ENCODE results near the gene PDHX. TPM values are rescaled to one million over a fixed set of nuclear protein-coding genes. Genes with fewer than 3 reads are reported as not detected.

Gene PDHX
- total and polyA plus RNA-seq, 2 of the 4 experiments (the other 2 are of a cell fraction): 19.8 to 26.7 TPM

DNA sequence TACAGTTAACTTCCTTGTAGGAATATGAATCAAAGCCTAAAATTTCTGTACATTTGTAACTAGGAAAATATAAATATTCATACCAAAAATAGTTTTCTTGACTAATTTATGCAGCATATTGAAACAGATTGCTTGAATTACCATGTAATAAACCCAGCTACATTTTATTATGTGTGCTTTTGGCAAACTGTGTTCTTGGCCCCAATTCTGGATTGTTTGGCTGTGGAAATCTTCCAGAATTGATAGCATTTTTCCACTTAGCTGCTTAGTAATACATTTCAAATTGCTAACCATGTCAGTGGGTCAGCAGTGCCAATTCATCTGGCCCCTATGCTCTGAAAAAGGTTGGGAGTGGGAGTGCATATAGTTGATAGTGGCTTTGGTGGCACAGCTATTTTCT, 32.3 kb downstream of the PDHX start:
- in situ Hi-C loops (cut with MboI; ENCODE audit: low sequenced_read_pairs): no loop called here
- no peak overlapping the region for H3K14ac ChIP-seq (replicated peaks; ENCODE audit: low read depth, low read length)
- no peak overlapping the region for H3K56ac ChIP-seq (ENCODE audit: extremely low read depth, insufficient read depth, low read length)
- no peak overlapping the region for H3K4ac ChIP-seq (ENCODE audit: low read depth, low read length)
- no peak overlapping the region for H2BK120ac ChIP-seq (ENCODE audit: low read depth, low read length)
- DNase-seq (peak; percentile 17), ATAC-seq (ENCODE audit: low read depth) (no peak; the same call in 1 of the 2 replicates)
- intact Hi-C loops (cut with micrococcal nuclease): no loop called here
- 0 out of 2 replicates have a peak, but pooled peaks cover 3% of the 10 kb centered on the region for H3K9me1 ChIP-seq (ENCODE audit: insufficient read depth, low read length)
- H3K4me2 ChIP-seq (ENCODE audit: low read depth, low read length): no peak overlapping the region
- dilution Hi-C loops (cut with HindIII; ENCODE audit: low sequenced_read_pairs, unreplicated experiment): no loop called here
- H4K20me1 ChIP-seq (ENCODE audit: insufficient read depth, low read length): no peaks in the 10 kb centered on the region; the same call in 1 of the 2 replicates
- BruUV-seq (replicated peaks): no TSS peak
- CTCF ChIA-PET: interaction anchor here (0.7 kb wide), 1 partner anchor 27 kb away, joined by 3 read pairs; no protein-coding TSS in a partner anchor
- no peaks in the 10 kb centered on the region for H3K27me3 ChIP-seq (ENCODE audit: control insufficient read depth, insufficient read depth, low read length)
- no peak overlapping the region for H2AK5ac ChIP-seq (ENCODE audit: low read depth, low read length)
- no peak overlapping the region for H2BK20ac ChIP-seq (ENCODE audit: low read depth, low read length)
- H3K27ac ChIP-seq (ENCODE audit: insufficient read depth, low read length): no peak overlapping the region
- peaks cover 16 to 31% of the 10 kb centered on the region in 2 experiments for H3K79me1 ChIP-seq (ENCODE audit: low read depth in 1 of 2, low read length in 2 of 2)
- no peak overlapping the region for H3K4me3 ChIP-seq (ENCODE audit: insufficient read depth, low read depth, low read length)
- H4K8ac ChIP-seq (ENCODE audit: low read depth in 2 of 2, low read length in 2 of 2): no peak overlapping the region
- no peak overlapping the region for H2BK5ac ChIP-seq (ENCODE audit: low read depth, low read length, poor library complexity, severe bottlenecking)
- H4K5ac ChIP-seq (ENCODE audit: low read depth, low read length): no peak overlapping the region
- H4K91ac ChIP-seq (ENCODE audit: insufficient read depth, low read depth, low read length): no peak overlapping the region
- no peaks in the 10 kb centered on the region for H3K4me1 ChIP-seq (ENCODE audit: control insufficient read depth, insufficient read depth, low read length)
- POLR2A ChIA-PET (ENCODE audit: unreplicated experiment): no interaction called here
- H3K9me3 ChIP-seq (ENCODE audit: control insufficient read depth, insufficient read depth, low read length): no peaks in the 10 kb centered on the region
- no peak overlapping the region for H3K18ac ChIP-seq (ENCODE audit: low read depth, low read length)
- TF ChIP-seq MAZ (IDR thresholded peaks at IDR 0.05; ENCODE audit: borderline replicate concordance, low read depth, low read length) (no peak), MXI1 (IDR thresholded peaks at IDR 0.05; ENCODE audit: borderline replicate concordance, low read depth, low read length) (no peak), RFX5 (IDR thresholded peaks at IDR 0.05; ENCODE audit: low read depth, low read length) (no peak), BHLHE40 (IDR thresholded peaks at IDR 0.05; ENCODE audit: low read depth, low read length) (no peak), MAFK (IDR thresholded peaks at IDR 0.05; ENCODE audit: low read depth, low read length) (no peak), POLR2A (IDR thresholded peaks at IDR 0.05; ENCODE audit: low read depth, low read length) (no peak), RAD21 (IDR thresholded peaks at IDR 0.05; ENCODE audit: low read length) (no peak), CEBPB (IDR thresholded peaks at IDR 0.05; ENCODE audit: low read depth, low read length) (no peak), NFE2L2 (IDR thresholded peaks at IDR 0.05; ENCODE audit: low read depth, low read length) (no peak)
- TF ChIP-seq, protein P1, sequence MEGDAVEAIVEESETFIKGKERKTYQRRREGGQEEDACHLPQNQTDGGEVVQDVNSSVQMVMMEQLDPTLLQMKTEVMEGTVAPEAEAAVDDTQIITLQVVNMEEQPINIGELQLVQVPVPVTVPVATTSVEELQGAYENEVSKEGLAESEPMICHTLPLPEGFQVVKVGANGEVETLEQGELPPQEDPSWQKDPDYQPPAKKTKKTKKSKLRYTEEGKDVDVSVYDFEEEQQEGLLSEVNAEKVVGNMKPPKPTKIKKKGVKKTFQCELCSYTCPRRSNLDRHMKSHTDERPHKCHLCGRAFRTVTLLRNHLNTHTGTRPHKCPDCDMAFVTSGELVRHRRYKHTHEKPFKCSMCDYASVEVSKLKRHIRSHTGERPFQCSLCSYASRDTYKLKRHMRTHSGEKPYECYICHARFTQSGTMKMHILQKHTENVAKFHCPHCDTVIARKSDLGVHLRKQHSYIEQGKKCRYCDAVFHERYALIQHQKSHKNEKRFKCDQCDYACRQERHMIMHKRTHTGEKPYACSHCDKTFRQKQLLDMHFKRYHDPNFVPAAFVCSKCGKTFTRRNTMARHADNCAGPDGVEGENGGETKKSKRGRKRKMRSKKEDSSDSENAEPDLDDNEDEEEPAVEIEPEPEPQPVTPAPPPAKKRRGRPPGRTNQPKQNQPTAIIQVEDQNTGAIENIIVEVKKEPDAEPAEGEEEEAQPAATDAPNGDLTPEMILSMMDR (conservative IDR thresholded peaks at IDR 0.05; ENCODE audit: low read depth, low read length): no peak
- TF ChIP-seq, protein P2, sequence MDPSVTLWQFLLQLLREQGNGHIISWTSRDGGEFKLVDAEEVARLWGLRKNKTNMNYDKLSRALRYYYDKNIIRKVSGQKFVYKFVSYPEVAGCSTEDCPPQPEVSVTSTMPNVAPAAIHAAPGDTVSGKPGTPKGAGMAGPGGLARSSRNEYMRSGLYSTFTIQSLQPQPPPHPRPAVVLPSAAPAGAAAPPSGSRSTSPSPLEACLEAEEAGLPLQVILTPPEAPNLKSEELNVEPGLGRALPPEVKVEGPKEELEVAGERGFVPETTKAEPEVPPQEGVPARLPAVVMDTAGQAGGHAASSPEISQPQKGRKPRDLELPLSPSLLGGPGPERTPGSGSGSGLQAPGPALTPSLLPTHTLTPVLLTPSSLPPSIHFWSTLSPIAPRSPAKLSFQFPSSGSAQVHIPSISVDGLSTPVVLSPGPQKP (IDR thresholded peaks at IDR 0.05; ENCODE audit: borderline replicate concordance, low read depth, low read length): no peak
- TF ChIP-seq, protein P3, sequence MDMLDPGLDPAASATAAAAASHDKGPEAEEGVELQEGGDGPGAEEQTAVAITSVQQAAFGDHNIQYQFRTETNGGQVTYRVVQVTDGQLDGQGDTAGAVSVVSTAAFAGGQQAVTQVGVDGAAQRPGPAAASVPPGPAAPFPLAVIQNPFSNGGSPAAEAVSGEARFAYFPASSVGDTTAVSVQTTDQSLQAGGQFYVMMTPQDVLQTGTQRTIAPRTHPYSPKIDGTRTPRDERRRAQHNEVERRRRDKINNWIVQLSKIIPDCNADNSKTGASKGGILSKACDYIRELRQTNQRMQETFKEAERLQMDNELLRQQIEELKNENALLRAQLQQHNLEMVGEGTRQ (IDR thresholded peaks at IDR 0.05; ENCODE audit: low read depth, low read length): no peak
- no peak overlapping the region for H3K23ac ChIP-seq (ENCODE audit: low read depth, low read length)
- H2BK15ac ChIP-seq (ENCODE audit: low read depth, low read length): no peak overlapping the region
- H3K9ac ChIP-seq (ENCODE audit: low read depth, low read length): no peak overlapping the region
- H2AK9ac ChIP-seq (replicated peaks; ENCODE audit: low read depth, low read length, poor library complexity): no peak overlapping the region
- no peak overlapping the region for H2AFZ ChIP-seq (replicated peaks; ENCODE audit: low read length, poor library complexity)
- peaks cover 4% of the 10 kb centered on the region for H3K36me3 ChIP-seq (ENCODE audit: control insufficient read depth, insufficient read depth, low read length)
